ENCODE data around the gene CDC14B. TPM values are rescaled to one million over a fixed set of nuclear protein-coding genes. Genes with fewer than 3 reads are reported as not detected.

Gene CDC14B
- total RNA-seq, 6 experiments from 2014 or later = 13.7 to 38.0 (median 25.7) TPM

DNA sequence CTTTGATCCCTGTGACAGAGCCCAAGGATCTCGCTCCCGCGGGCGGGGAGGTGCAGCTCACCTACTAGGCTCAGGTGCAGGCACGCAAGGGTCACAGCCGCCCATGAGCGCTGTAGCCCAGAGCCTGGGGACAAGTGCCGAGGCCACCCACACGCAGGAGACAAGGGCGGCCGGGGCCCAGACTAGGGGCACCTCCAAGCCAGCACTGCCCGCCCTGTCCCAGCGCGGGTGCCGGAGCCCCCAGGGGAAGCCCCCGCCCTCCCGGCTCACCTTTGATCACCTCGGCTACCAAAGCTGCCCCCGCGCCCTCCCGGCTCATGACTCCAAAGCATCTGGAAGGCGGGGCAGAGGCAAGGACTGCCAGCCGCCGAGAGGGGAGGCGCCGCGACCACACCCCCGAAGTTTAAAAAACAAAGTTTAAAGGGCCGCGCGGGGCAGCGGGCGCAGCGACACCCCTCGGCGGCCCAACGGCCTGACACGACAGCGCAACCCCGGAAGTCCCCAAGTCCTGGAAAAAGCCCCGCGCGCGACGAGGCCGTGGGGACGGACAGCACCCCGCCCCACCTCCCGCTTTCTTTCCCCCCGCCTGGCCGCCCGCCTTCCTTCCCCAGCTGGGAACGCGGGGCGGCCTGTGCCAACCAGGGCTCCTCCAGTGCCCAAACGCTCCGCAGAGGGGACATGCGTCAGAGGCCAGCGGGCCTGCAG lies 53.0 kb downstream of the CDC14B start:
- H3K4me1 ChIP-seq = no peaks in the 10 kb centered on the region
- peaks cover 0 to 8% (median 0%) of the 10 kb centered on the region in 4 donors for H3K36me3 ChIP-seq
- ATAC-seq = peak; percentile 91 to 94 (median 92)
- H3K27ac ChIP-seq = peak overlapping the region; percentile 85 to 94 (median 93)
- WGBS (ENCODE audit: insufficient coverage, low coverage, low lambda C conversion rate, missing lambda C conversion rate) = 0% methylated on average over 2 of the region's 59 CpGs
- H3K27me3 ChIP-seq = no peaks in the 10 kb centered on the region
- peak; percentile 85 to 94 (median 93) for DNase-seq
- H3K4me3 ChIP-seq = peak overlapping the region; percentile 68 to 71 (median 68)
- intact Hi-C loops (cut with DNase I) = loop anchor here in 1 of 2 donors (5.0 kb wide), 1 partner anchor 51 kb away; the partner anchor contains the start of gene CDC14B
- no peaks in the 10 kb centered on the region for H3K9me3 ChIP-seq
- no peak for TF ChIP-seq POLR2A (IDR thresholded peaks at IDR 0.05)
- TF ChIP-seq, protein P1, sequence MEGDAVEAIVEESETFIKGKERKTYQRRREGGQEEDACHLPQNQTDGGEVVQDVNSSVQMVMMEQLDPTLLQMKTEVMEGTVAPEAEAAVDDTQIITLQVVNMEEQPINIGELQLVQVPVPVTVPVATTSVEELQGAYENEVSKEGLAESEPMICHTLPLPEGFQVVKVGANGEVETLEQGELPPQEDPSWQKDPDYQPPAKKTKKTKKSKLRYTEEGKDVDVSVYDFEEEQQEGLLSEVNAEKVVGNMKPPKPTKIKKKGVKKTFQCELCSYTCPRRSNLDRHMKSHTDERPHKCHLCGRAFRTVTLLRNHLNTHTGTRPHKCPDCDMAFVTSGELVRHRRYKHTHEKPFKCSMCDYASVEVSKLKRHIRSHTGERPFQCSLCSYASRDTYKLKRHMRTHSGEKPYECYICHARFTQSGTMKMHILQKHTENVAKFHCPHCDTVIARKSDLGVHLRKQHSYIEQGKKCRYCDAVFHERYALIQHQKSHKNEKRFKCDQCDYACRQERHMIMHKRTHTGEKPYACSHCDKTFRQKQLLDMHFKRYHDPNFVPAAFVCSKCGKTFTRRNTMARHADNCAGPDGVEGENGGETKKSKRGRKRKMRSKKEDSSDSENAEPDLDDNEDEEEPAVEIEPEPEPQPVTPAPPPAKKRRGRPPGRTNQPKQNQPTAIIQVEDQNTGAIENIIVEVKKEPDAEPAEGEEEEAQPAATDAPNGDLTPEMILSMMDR (IDR thresholded peaks at IDR 0.05) = peak; percentile 58 to 82 (median 78)

DNA sequence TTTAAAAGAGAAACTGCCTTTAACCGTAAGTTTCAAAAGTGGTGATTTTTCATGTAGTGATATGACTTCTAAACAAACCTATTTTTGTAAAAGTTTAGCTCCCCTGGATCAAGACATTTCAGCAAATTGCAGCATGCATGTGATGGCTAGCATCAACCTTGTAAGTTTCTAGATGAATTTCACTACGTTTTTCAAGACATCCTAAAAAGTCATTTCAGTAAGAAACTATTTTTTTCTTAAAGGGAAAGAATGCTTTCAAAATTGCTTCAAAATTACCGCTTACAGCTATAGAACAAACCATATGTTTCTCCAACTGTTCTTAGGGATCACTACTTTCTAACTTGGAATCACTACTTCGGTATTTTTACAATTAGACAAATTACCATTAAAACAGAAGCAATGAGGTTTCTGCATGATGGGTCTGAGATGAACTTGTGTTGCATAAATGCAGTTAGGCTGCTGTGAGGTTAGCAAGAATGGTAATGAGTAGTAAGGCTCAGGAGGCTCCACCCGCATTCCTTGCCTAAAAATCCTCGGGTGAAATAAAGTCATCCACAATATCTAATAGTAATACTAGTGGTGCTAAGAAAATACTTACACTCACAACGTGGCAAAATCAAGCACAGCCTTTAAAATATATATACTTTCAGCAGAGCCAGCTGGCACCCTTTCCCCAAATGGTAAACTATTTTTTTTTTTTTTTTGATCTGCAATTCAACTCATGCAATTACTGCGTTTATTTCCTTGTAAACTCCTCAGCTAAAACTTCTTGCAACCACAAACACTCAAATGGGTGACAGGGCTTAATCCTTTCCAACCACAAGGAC lies 53.8 kb downstream of the CDC14B start:
- no peaks in the 10 kb centered on the region for H3K4me1 ChIP-seq
- WGBS (ENCODE audit: insufficient coverage, low coverage, low lambda C conversion rate, missing lambda C conversion rate) = 11% methylated on average over 8 of the region's 8 CpGs
- H3K36me3 ChIP-seq = peaks cover 0 to 8% (median 0%) of the 10 kb centered on the region in 4 donors
- ATAC-seq (peak in 2 of 4 donors; percentile 4 to 9), DNase-seq (no peak)
- intact Hi-C loops (cut with DNase I) = loop anchor here in 1 of 2 donors (5.0 kb wide), 1 partner anchor 51 kb away; the partner anchor contains the start of gene CDC14B
- H3K9me3 ChIP-seq = no peaks in the 10 kb centered on the region
- H3K27ac ChIP-seq = peak overlapping the region; percentile 85 to 94 (median 93)
- peak overlapping the region; percentile 68 to 71 (median 68) for H3K4me3 ChIP-seq
- TF ChIP-seq POLR2A (IDR thresholded peaks at IDR 0.05) = no peak
- TF ChIP-seq, protein P1 (IDR thresholded peaks at IDR 0.05) = no peak
- no peaks in the 10 kb centered on the region for H3K27me3 ChIP-seq

DNA sequence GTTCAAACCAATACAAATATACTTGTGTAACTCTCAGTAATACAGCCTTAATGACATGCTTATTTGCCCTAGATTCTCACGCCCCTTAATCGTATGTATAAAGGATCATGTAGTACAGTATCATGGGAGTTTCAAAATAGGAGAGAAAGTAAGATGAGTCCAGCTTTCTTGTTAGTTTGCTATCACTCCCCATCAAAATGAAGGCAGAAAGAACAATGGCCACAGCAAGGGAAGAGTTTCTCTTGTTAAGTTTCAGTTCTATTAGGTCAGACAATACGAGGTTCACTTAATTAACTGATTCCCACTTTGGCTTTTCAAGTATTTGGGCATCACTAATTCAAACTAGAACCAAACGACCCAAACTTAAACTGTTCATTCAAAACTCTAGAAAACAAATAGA lies 55.4 kb downstream of the CDC14B start:
- 57% methylated on average over 4 of the region's 4 CpGs for WGBS (ENCODE audit: insufficient coverage, low coverage, low lambda C conversion rate, missing lambda C conversion rate)

DNA sequence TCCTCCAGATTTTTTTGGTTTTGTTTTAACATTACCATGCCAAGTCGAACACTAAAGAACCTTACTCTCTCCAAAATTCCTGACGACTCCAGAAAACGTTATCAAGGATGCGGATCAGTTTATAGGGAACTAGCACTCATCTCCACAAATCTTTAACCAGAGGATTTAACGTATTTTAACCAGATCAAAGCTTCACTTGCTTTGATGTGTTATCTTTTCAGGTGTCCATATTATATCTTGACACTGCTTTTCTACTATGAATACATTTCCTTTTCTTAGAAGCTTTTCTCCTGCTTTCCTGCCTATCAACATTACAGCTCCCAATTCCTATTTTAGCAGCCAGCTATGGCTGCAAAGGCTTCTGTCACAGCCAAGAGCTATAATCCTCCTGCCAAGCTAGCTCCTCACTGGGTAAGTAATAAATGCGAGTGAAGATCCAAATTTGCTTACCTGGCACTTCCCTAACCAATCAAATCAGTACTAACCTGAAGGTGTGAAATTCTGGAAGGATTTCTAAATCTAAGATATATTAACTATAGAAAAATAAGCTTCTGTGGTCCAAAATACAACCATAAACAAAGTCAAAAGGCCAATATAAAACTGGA lies 60.2 kb downstream of the CDC14B start:
- 92% methylated on average over 6 of the region's 6 CpGs for WGBS (ENCODE audit: insufficient coverage, low coverage, low lambda C conversion rate, missing lambda C conversion rate)
- Histone ChIP-seq H3K27ac (no peak overlapping the region), H3K36me3 (peaks cover 0 to 8% (median 0%) of the 10 kb centered on the region in 4 donors), H3K4me1 (no peaks in the 10 kb centered on the region), H3K9me3 (no peaks in the 10 kb centered on the region), H3K4me3 (no peak overlapping the region), H3K27me3 (no peaks in the 10 kb centered on the region)
- intact Hi-C loops (cut with DNase I) = no loop called here
- no peak for TF ChIP-seq POLR2A (IDR thresholded peaks at IDR 0.05)
- TF ChIP-seq, protein P1 (IDR thresholded peaks at IDR 0.05) = no peak
- ATAC-seq (no peak), DNase-seq (no peak)

More for the DNA sequence above, 55.4 kb downstream of the CDC14B start:
- intact Hi-C loops (cut with DNase I) = no loop called here
- Histone ChIP-seq H3K4me1 (no peaks in the 10 kb centered on the region), H3K4me3 (no peak overlapping the region), H3K36me3 (peaks cover 0 to 8% (median 0%) of the 10 kb centered on the region in 4 donors), H3K27me3 (no peaks in the 10 kb centered on the region), H3K9me3 (no peaks in the 10 kb centered on the region), H3K27ac (no peak overlapping the region)
- ATAC-seq = no peak
- DNase-seq = no peak
- TF ChIP-seq, protein P1 (IDR thresholded peaks at IDR 0.05) = no peak
- TF ChIP-seq POLR2A (IDR thresholded peaks at IDR 0.05) = no peak
